Astrocyte of the cerebellum (primary cell): Measurements from ENCODE around the gene KLRK1.

Source experiments
- DNase-seq: peaks from one replicate; pipeline ENCODE4 v3.0.0-alpha.2; 2011; ENCODE audit warnings: low read depth
- H3K4me3 ChIP-seq: 2 replicates; pipeline ENCODE4 v1.5.1; 2011; ENCODE audit warnings: mild to moderate bottlenecking, low read depth, low read length, moderate library complexity
- CTCF ChIP-seq: IDR thresholded peaks from 2 replicates; pipeline ENCODE4 v1.5.1; 2012; ENCODE audit warnings: low read length, low read depth, moderate library complexity, mild to moderate bottlenecking; ENCODE audit errors: missing control alignments
- in situ Hi-C: cut with HindIII; loops from 2 replicates; pipeline ENCODE4 v1.10.0; 2017; ENCODE audit warnings: low sequenced_read_pairs

KLRK1 gene

GRCh38 chr12:10363914-10364814 lies 25.7 kb downstream of the KLRK1 start:
- H3K4me3 ChIP-seq: peak overlapping the region; percentile 45
- in situ Hi-C loops: no loop called here
- TF ChIP-seq CTCF: no peak
- DNase-seq: no peak

- no peak for DNase-seq
- no peak overlapping the region for H3K4me3 ChIP-seq
- in situ Hi-C loops: no loop called here
- TF ChIP-seq CTCF: no peak
Observed at GRCh38 chr12:10363658-10363913, 26.3 kb downstream of the KLRK1 start.

GRCh38 chr12:10362828-10363657 lies 26.8 kb downstream of the KLRK1 start:
- in situ Hi-C loops: no loop called here
- H3K4me3 ChIP-seq: no peak overlapping the region
- no peak for DNase-seq
- no peak for TF ChIP-seq CTCF

- no peak for TF ChIP-seq CTCF
- H3K4me3 ChIP-seq: no peak overlapping the region
- no peak for DNase-seq
- in situ Hi-C loops: no loop called here
Observed at GRCh38 chr12:10362325-10362724, 27.5 kb downstream of the KLRK1 start.

GRCh38 chr12:10361622-10362021 lies 28.2 kb downstream of the KLRK1 start:
- DNase-seq: no peak
- in situ Hi-C loops: no loop called here
- no peak for TF ChIP-seq CTCF
- H3K4me3 ChIP-seq: no peak overlapping the region

- no peak for DNase-seq
- TF ChIP-seq CTCF: no peak
- H3K4me3 ChIP-seq: no peak overlapping the region
- in situ Hi-C loops: no loop called here
Observed at GRCh38 chr12:10361084-10361483, 28.8 kb downstream of the KLRK1 start.
